ENCODE results near the gene C6orf132.
A peak's percentile ranks its signal among the peaks of the same experiment; 100 is the strongest.

The C6orf132 gene

DNA sequence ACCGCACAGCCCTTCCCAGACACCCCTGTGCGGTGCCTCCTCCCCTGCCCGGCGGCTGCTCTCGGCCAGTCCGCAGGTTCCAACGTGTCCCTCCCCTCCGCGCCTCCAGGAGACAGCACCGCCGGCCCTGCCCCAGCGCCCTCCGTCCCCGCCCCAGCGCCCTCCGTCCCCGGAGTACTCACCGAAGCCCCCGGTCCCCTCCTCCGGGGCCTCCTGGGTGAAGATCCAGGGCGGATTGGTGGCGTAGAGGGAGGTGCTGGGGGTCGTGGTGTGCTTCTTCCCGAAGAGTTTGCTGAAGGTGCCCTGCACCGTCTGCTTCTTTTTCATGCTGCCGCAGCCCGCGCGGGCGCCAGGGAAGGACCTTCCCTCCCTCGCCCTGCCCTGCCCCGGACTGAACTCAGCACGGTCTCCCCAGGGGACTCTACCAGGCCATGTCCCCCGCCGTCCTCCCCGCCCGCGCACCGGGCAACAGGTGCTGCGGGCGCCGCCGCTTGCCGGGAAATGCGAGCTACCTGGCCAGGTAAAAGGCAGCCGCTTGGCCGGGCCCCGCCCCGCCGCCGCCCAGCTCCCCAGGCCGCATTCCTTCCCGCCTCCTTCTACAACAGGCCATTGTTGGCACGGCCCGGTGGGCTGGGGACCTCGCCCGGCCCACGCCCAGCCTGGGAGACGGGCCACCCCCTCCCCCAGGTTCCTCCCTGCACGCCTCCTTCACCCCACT lies at the start of gene C6orf132:
Gene C6orf132, minus strand, starts transcription at position 503 of the 718 bp plus-strand sequence. Its CDS starts 176 bp downstream, at position 327.
- Histone ChIP-seq H4K20me1 (ENCODE audit: insufficient read depth, low read length) (no peaks in the 10 kb centered on the region), H3K4me3 (ENCODE audit: low read length) (no peak within 1 kb of the TSS)

GRCh38 chr6:42190554-42191183 lies 48.2 kb upstream of the C6orf132 start:
- no peak for DNase-seq
- Histone ChIP-seq H2AFZ (ENCODE audit: low read length) (no peak overlapping the region), H3K36me3 (replicated peaks; ENCODE audit: insufficient read depth, low read length) (no peaks in the 10 kb centered on the region), H3K27me3 (replicated peaks; ENCODE audit: insufficient read depth, low read length) (0 out of 2 replicates have a peak, but pooled peaks cover under 1% of the 10 kb centered on the region), H3K4me1 (ENCODE audit: low read length) (no peaks in the 10 kb centered on the region), H3K4me3 (ENCODE audit: low read length) (no peak overlapping the region), H3K27ac (ENCODE audit: low read length) (no peak overlapping the region), H3K9me2 (replicated peaks; ENCODE audit: insufficient read depth, low read length) (no peaks in the 10 kb centered on the region), H4K20me1 (ENCODE audit: insufficient read depth, low read length) (no peaks in the 10 kb centered on the region), H3K4me2 (ENCODE audit: low read depth, low read length) (no peak overlapping the region), H3F3A (ENCODE audit: insufficient read depth, low read length) (no peaks in the 10 kb centered on the region), H3K9ac (ENCODE audit: low read length) (no peak overlapping the region), H3K79me2 (ENCODE audit: low read length) (no peaks in the 10 kb centered on the region), H3K9me3 (replicated peaks; ENCODE audit: insufficient read depth, low read length) (no peaks in the 10 kb centered on the region)
- TF ChIP-seq EZH2 (optimal IDR thresholded peaks at IDR 0.05; ENCODE audit: low read depth, low read length) = no peak
- TF ChIP-seq, protein P1, sequence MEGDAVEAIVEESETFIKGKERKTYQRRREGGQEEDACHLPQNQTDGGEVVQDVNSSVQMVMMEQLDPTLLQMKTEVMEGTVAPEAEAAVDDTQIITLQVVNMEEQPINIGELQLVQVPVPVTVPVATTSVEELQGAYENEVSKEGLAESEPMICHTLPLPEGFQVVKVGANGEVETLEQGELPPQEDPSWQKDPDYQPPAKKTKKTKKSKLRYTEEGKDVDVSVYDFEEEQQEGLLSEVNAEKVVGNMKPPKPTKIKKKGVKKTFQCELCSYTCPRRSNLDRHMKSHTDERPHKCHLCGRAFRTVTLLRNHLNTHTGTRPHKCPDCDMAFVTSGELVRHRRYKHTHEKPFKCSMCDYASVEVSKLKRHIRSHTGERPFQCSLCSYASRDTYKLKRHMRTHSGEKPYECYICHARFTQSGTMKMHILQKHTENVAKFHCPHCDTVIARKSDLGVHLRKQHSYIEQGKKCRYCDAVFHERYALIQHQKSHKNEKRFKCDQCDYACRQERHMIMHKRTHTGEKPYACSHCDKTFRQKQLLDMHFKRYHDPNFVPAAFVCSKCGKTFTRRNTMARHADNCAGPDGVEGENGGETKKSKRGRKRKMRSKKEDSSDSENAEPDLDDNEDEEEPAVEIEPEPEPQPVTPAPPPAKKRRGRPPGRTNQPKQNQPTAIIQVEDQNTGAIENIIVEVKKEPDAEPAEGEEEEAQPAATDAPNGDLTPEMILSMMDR (IDR thresholded peaks at IDR 0.05; ENCODE audit: low read length) = no peak
- TF ChIP-seq EZH2phosphoT487 (IDR thresholded peaks at IDR 0.05; ENCODE audit: low read length) = no peak

More for the DNA sequence above, at the start of gene C6orf132:
- Histone ChIP-seq H3K27ac (ENCODE audit: low read length) (no peak within 1 kb of the TSS), H3K36me3 (replicated peaks; ENCODE audit: insufficient read depth, low read length) (no peaks in the 10 kb centered on the region), H3F3A (ENCODE audit: insufficient read depth, low read length) (no peaks in the 10 kb centered on the region), H3K9me2 (replicated peaks; ENCODE audit: insufficient read depth, low read length) (no peaks in the 10 kb centered on the region), H3K4me1 (ENCODE audit: low read length) (no peaks in the 10 kb centered on the region), H3K4me2 (ENCODE audit: low read depth, low read length) (peak within 1 kb of the TSS; percentile 32; the same call in 1 of the 2 replicates), H3K27me3 (replicated peaks; ENCODE audit: insufficient read depth, low read length) (peaks cover 19% of the 10 kb centered on the region), H3K79me2 (ENCODE audit: low read length) (no peaks in the 10 kb centered on the region), H3K9me3 (replicated peaks; ENCODE audit: insufficient read depth, low read length) (no peaks in the 10 kb centered on the region), H2AFZ (ENCODE audit: low read length) (no peak within 1 kb of the TSS), H3K9ac (ENCODE audit: low read length) (no peak within 1 kb of the TSS)
- TF ChIP-seq EZH2phosphoT487 (IDR thresholded peaks at IDR 0.05; ENCODE audit: low read length) (no peak), EZH2 (optimal IDR thresholded peaks at IDR 0.05; ENCODE audit: low read depth, low read length) (no peak)
- TF ChIP-seq, protein P1 (IDR thresholded peaks at IDR 0.05; ENCODE audit: low read length) = no peak
- DNase-seq = no peak

GRCh38 chr6:42188406-42188805 lies 46.0 kb upstream of the C6orf132 start:
- Histone ChIP-seq H3K36me3 (replicated peaks; ENCODE audit: insufficient read depth, low read length) (no peaks in the 10 kb centered on the region), H3K9ac (ENCODE audit: low read length) (no peak overlapping the region), H3F3A (ENCODE audit: insufficient read depth, low read length) (no peaks in the 10 kb centered on the region), H3K27ac (ENCODE audit: low read length) (no peak overlapping the region), H4K20me1 (ENCODE audit: insufficient read depth, low read length) (no peaks in the 10 kb centered on the region), H3K27me3 (replicated peaks; ENCODE audit: insufficient read depth, low read length) (peaks cover 5% of the 10 kb centered on the region; the same call in 1 of the 2 replicates), H2AFZ (ENCODE audit: low read length) (no peak overlapping the region), H3K79me2 (ENCODE audit: low read length) (no peaks in the 10 kb centered on the region), H3K9me3 (replicated peaks; ENCODE audit: insufficient read depth, low read length) (no peaks in the 10 kb centered on the region), H3K9me2 (replicated peaks; ENCODE audit: insufficient read depth, low read length) (no peaks in the 10 kb centered on the region), H3K4me3 (ENCODE audit: low read length) (no peak overlapping the region), H3K4me2 (ENCODE audit: low read depth, low read length) (no peak overlapping the region), H3K4me1 (ENCODE audit: low read length) (no peaks in the 10 kb centered on the region)
- no peak for DNase-seq
- TF ChIP-seq EZH2phosphoT487 (IDR thresholded peaks at IDR 0.05; ENCODE audit: low read length) (no peak), EZH2 (optimal IDR thresholded peaks at IDR 0.05; ENCODE audit: low read depth, low read length) (no peak)
- TF ChIP-seq, protein P1 (IDR thresholded peaks at IDR 0.05; ENCODE audit: low read length) = no peak

Data from MM.1S (cell line).